GM20000 (cell line): Measurements from ENCODE around the gene FKBP4.

Experiments
- DNase-seq: peaks from one replicate; pipeline ENCODE4 v3.0.0; 2012; ENCODE audit warnings: low spot score
- CTCF ChIP-seq: IDR thresholded peaks from 2 replicates; pipeline ENCODE4 v1.5.1; 2012; ENCODE audit warnings: mild to moderate bottlenecking, control low read depth; ENCODE audit errors: extremely low read depth, missing control alignments

Gene FKBP4

GRCh38 chr12:2836574-2836973, 41.8 kb downstream of the FKBP4 start:
- DNase-seq = no peak
- no peak for TF ChIP-seq CTCF

GRCh38 chr12:2841056-2841650, 46.4 kb downstream of the FKBP4 start:
- TF ChIP-seq CTCF = no peak
- no peak for DNase-seq

GRCh38 chr12:2842948-2843347, 48.2 kb downstream of the FKBP4 start:
- no peak for DNase-seq
- no peak for TF ChIP-seq CTCF

- DNase-seq = no peak
- TF ChIP-seq CTCF = no peak
These were observed 50.0 kb downstream of the FKBP4 start for GRCh38 chr12:2844786-2845185.

GRCh38 chr12:2845280-2845679, 50.5 kb downstream of the FKBP4 start:
- TF ChIP-seq CTCF = no peak
- no peak for DNase-seq

GRCh38 chr12:2851931-2852330, 57.2 kb downstream of the FKBP4 start:
- TF ChIP-seq CTCF = no peak
- no peak for DNase-seq

- peak; percentile 74 for DNase-seq
These were observed 58.9 kb downstream of the FKBP4 start for GRCh38 chr12:2853626-2854025.

More at GRCh38 chr12:2853626-2854025, 58.9 kb downstream of the FKBP4 start:
- TF ChIP-seq CTCF = peak; percentile 76
